Fibroblast of peridontal ligament (primary cell): ENCODE data around the gene TBP.
"Not testable (repeated sequence)": the region's sequence is repeated elsewhere in the genome, so short reads cannot be mapped to it uniquely, and the experiment has no call there.

ENCODE experiments used
- DNase-seq: peaks from one replicate; pipeline ENCODE4 v3.0.0-alpha.2; 2010; ENCODE audit errors: extremely low read depth

The TBP gene

GRCh38 chr6:170605574-170606259, 51.5 kb downstream of the TBP start:
- DNase-seq: no peak

GRCh38 chr6:170609225-170609624, 55.1 kb downstream of the TBP start:
- not testable (repeated sequence) for DNase-seq

GRCh38 chr6:170612256-170612804, 58.2 kb downstream of the TBP start:
- not testable (repeated sequence) for DNase-seq

- not testable (repeated sequence) for DNase-seq
These were observed 61.9 kb downstream of the TBP start for GRCh38 chr6:170616020-170616554.
